ENCODE measurements around the gene DHX32.
"Not testable (repeated sequence)": the region's sequence is repeated elsewhere in the genome, so short reads cannot be mapped to it uniquely, and the experiment has no call there.

The DHX32 gene

GRCh38 chr10:125881192-125881591 lies at the start of gene DHX32:
DHX32 (minus strand) TSS chr10:125881292; CDS start chr10:125880824, 468 bp downstream.
- DNase-seq = no peak

- no peak for DNase-seq
Observed at GRCh38 chr10:125929618-125930017, 48.5 kb upstream of the DHX32 start.

GRCh38 chr10:125928928-125929585 lies 48.0 kb upstream of the DHX32 start:
- DNase-seq = no peak

GRCh38 chr10:125927265-125927664 lies 46.2 kb upstream of the DHX32 start:
- DNase-seq = not testable (repeated sequence)

GRCh38 chr10:125926247-125926646 lies 45.2 kb upstream of the DHX32 start:
- DNase-seq = no peak

GRCh38 chr10:125925262-125925834 lies 44.3 kb upstream of the DHX32 start:
- DNase-seq = no peak

GRCh38 chr10:125921643-125922306 lies 40.7 kb upstream of the DHX32 start:
- DNase-seq = not testable (repeated sequence)

GRCh38 chr10:125917704-125918361 lies 36.7 kb upstream of the DHX32 start:
- DNase-seq = not testable (repeated sequence)

- no peak for DNase-seq
Observed at GRCh38 chr10:125916977-125917376, 35.9 kb upstream of the DHX32 start.

GRCh38 chr10:125913277-125913676 lies 32.2 kb upstream of the DHX32 start:
- not testable (repeated sequence) for DNase-seq

GRCh38 chr10:125911990-125912389 lies 30.9 kb upstream of the DHX32 start:
- DNase-seq = no peak

GRCh38 chr10:125911145-125911544 lies 30.1 kb upstream of the DHX32 start:
- no peak for DNase-seq

GRCh38 chr10:125909491-125909890 lies 28.4 kb upstream of the DHX32 start:
- DNase-seq = not testable (repeated sequence)

- not testable (repeated sequence) for DNase-seq
Observed at GRCh38 chr10:125908813-125909212, 27.7 kb upstream of the DHX32 start.

- DNase-seq = not testable (repeated sequence)
Observed at GRCh38 chr10:125907598-125907997, 26.5 kb upstream of the DHX32 start.

GRCh38 chr10:125905069-125905994 lies 24.2 kb upstream of the DHX32 start:
- DNase-seq = not testable (repeated sequence)

- DNase-seq = not testable (repeated sequence)
Observed at GRCh38 chr10:125903135-125903640, 22.1 kb upstream of the DHX32 start.

GRCh38 chr10:125900963-125901362 lies 19.9 kb upstream of the DHX32 start:
- DNase-seq = not testable (repeated sequence)

GRCh38 chr10:125897317-125897716 lies 16.2 kb upstream of the DHX32 start:
- not testable (repeated sequence) for DNase-seq

- peak; percentile 31 for DNase-seq
Observed at GRCh38 chr10:125896088-125896934, 15.2 kb upstream of the DHX32 start, which contains the start of gene FANK1. FANK1 (plus strand) TSS chr10:125896564; CDS start chr10:125896643, 79 bp downstream.
